HepG2 (cell line): ENCODE results near the gene CDK2. TPM values are rescaled to one million over a fixed set of nuclear protein-coding genes. Genes with fewer than 3 reads are reported as not detected.

Source experiments
- ARID5B ChIP-seq: IDR thresholded peaks from 2 replicates; pipeline ENCODE4 v1.4.0; 2020; ENCODE audit warnings: mild to moderate bottlenecking, missing genetic modification reagents
- CHD2 ChIP-seq: IDR thresholded peaks from 2 replicates; pipeline ENCODE4 v1.6.1; 2011; ENCODE audit warnings: low read depth, low read length, improper control_type of control experiment
- GMEB1 ChIP-seq: sonication (generic); formaldehyde crosslinking; IDR thresholded peaks from 2 replicates; pipeline ENCODE4 v1.5.1; 2020; ENCODE audit warnings: missing genetic modification reagents, mild to moderate bottlenecking, borderline replicate concordance
- KLF16 ChIP-seq, 2 experiments: sonication (generic) in 1 of 2; formaldehyde crosslinking in 1 of 2; IDR thresholded peaks; 2 replicates each; pipeline versions ENCODE4 v1.6.1 to v1.8.0; 2016 to 2023; ENCODE audit warnings: missing genetic modification reagents in 2 of 2, missing compliant biosample characterization in 1 of 2
- KMT2B ChIP-seq: IDR thresholded peaks from 2 replicates; pipeline ENCODE4 v1.6.1; 2016; ENCODE audit warnings: missing genetic modification reagents, missing compliant biosample characterization
- MTA1 ChIP-seq: sonication (generic); formaldehyde crosslinking; IDR thresholded peaks from 2 replicates; pipeline ENCODE4 v1.4.0; 2020; ENCODE audit warnings: missing genetic modification reagents, mild to moderate bottlenecking, borderline replicate concordance
- NAIF1 ChIP-seq: sonication (generic); formaldehyde crosslinking; IDR thresholded peaks from 2 replicates; pipeline ENCODE4 v1.5.0; 2020; ENCODE audit warnings: mild to moderate bottlenecking, missing genetic modification reagents, borderline replicate concordance
- NFYC ChIP-seq: IDR thresholded peaks from 2 replicates; pipeline ENCODE4 v1.6.1; 2016; ENCODE audit warnings: missing genetic modification reagents, missing compliant biosample characterization
- PPARG ChIP-seq: conservative IDR thresholded peaks from 2 replicates; pipeline ENCODE4 v1.6.1; 2016; ENCODE audit warnings: missing biosample characterization, missing genetic modification reagents
- SIN3A ChIP-seq: IDR thresholded peaks from 2 replicates; pipeline ENCODE4 v1.6.1; 2011; ENCODE audit warnings: low read depth, mild to moderate bottlenecking, control low read depth, low read length, borderline replicate concordance
- STAT6 ChIP-seq: sonication (generic); formaldehyde crosslinking; IDR thresholded peaks from 2 replicates; pipeline ENCODE4 v1.4.0; 2020; ENCODE audit warnings: missing genetic modification reagents, mild to moderate bottlenecking, borderline replicate concordance
- TAF1 ChIP-seq: sonication (generic); formaldehyde crosslinking; IDR thresholded peaks from 2 replicates; pipeline ENCODE4 v1.4.0; 2020; ENCODE audit warnings: missing genetic modification reagents
- TFE3 ChIP-seq: IDR thresholded peaks from 2 replicates; pipeline ENCODE4 v1.6.1; 2016
- TOPORS ChIP-seq: sonication (generic); formaldehyde crosslinking; IDR thresholded peaks from 2 replicates; pipeline ENCODE4 v1.8.0; 2023; ENCODE audit warnings: mild to moderate bottlenecking, missing genetic modification reagents
- ZNF414 ChIP-seq: sonication (generic); formaldehyde crosslinking; IDR thresholded peaks from 2 replicates; pipeline ENCODE4 v1.5.0; 2020; ENCODE audit warnings: missing genetic modification reagents
- ZNF841 ChIP-seq: sonication (generic); formaldehyde crosslinking; IDR thresholded peaks from 2 replicates; pipeline ENCODE4 v1.8.1; 2023; ENCODE audit warnings: missing genetic modification reagents, borderline replicate concordance
- ZSCAN25 ChIP-seq: sonication (generic); formaldehyde crosslinking; IDR thresholded peaks from 2 replicates; pipeline ENCODE4 v1.8.0; 2022; ENCODE audit warnings: mild to moderate bottlenecking, missing genetic modification reagents
- polyA plus RNA-seq, 8 experiments: library from polyadenylated mRNA; depleted of rRNA in 3 of 8; stranded (reverse) in 7 of 8; unstranded in 1 of 8; fragments of >200 nt; fragmentation: Illumina TruSeq in 4 of 8; extraction: Trizol in 4 of 8; gene quantifications; 2 replicates each; pipeline versions ENCODE4 v1.2.1 to v1.2.3, GENCODE V29; 2011 to 2016; ENCODE audit warnings: low read depth in 4 of 8, missing spikeins in 1 of 8, mixed read lengths in 1 of 8; ENCODE audit not compliant: insufficient read depth in 1 of 8
- total RNA-seq, 5 experiments: library from RNA; depleted of rRNA; stranded (reverse); fragments of >200 nt; fragmentation: Illumina TruSeq; extraction: Trizol; gene quantifications; 2 replicates each; pipeline ENCODE4 v1.2.3, GENCODE V29; 2016; ENCODE audit warnings: low read depth in 1 of 5

Gene CDK2
- total and polyA plus RNA-seq, 2 of the 13 experiments (the other 11 are each of a cell fraction or from before 2014, with no cell fraction given) = 47.5 to 52.6 TPM

GRCh38 chr12:55927588-55928502 lies 38.8 kb upstream of the CDK2 start, which contains the start of gene PYM1 (continued):
- TF ChIP-seq TOPORS (CRISPR knock-in tag) (0 out of 2 replicates have a peak, but pooled peaks have one; percentile 16), ZSCAN25 (CRISPR knock-in tag) (0 out of 2 replicates have a peak, but pooled peaks have one; percentile 39), SIN3A (peak; percentile 56; the same call in 1 of the 2 replicates), ZNF841 (CRISPR knock-in tag) (no peak), KLF16 (CRISPR knock-in tag; IDR thresholded peaks at IDR 0.05) (no peak), ZNF414 (peak; percentile 27; the same call in 1 of the 2 replicates), MTA1 (0 out of 2 replicates have a peak, but pooled peaks have one; percentile 15), TAF1 (CRISPR knock-in tag) (peak; percentile 77), NFYC (peak; percentile 54; the same call in 1 of the 2 replicates), ARID5B (peak; percentile 7; the same call in 1 of the 2 replicates), KMT2B (0 out of 2 replicates have a peak, but pooled peaks have one; percentile 17), TFE3 (CRISPR knock-in tag) (no peak), GMEB1 (CRISPR knock-in tag) (peak; percentile 25; the same call in 1 of the 2 replicates), CHD2 (no peak), STAT6 (CRISPR knock-in tag) (no peak; the same call in 1 of the 2 replicates), NAIF1 (CRISPR knock-in tag) (peak; percentile 63; the same call in 1 of the 2 replicates), PPARG (CRISPR knock-in tag) (0 out of 2 replicates have a peak, but pooled peaks have one; percentile 8)
